ENCODE results near the gene KDM4E. TPM values are rescaled to one million over a fixed set of nuclear protein-coding genes. Genes with fewer than 3 reads are reported as not detected.

Gene KDM4E
- total RNA-seq (2013; cell fraction: nucleolus; rRNA removed): not detected in 2 replicates
- total RNA-seq (2014; rRNA removed) (not detected in 2 replicates), total RNA-seq (2014; rRNA removed; fragmentation: Illumina TruSeq; extraction: Trizol) (not detected in 2 replicates), total RNA-seq (2021) (not detected in 2 replicates), polyA plus RNA-seq (2011; rRNA removed) (not detected in 2 replicates), polyA plus RNA-seq (2014; fragmentation: Illumina TruSeq; extraction: Trizol) (not detected in 2 replicates), polyA plus RNA-seq (2014; fragmentation: Nextera tagmentation; extraction: Ambion mirVana) (not detected), polyA plus RNA-seq (2014; rRNA removed) (not detected in 2 replicates), polyA plus RNA-seq (2016; fragmentation: Nextera tagmentation; extraction: Ambion mirVana) (not detected), polyA minus RNA-seq (2011; rRNA and poly(A)+ RNA removed) (0.07 TPM in 1 of 2 replicates, not detected in the other), Bru-seq, nascent RNA (not detected), BruChase-seq, experiment 1, labeled RNA remaining after a 6-hour chase (not detected), BruChase-seq, experiment 2, labeled RNA remaining after a 2-hour chase (not detected)
- polyA plus RNA-seq (2011; ENCODE audit: low read depth): not detected
- not detected in 2 replicates for polyA plus RNA-seq (2011; cell fraction: cytosol; rRNA removed)
- polyA plus RNA-seq (2011; cell fraction: nucleus; rRNA removed): not detected in 2 replicates
- not detected in 2 replicates for polyA plus RNA-seq (2012)
- not detected in 2 replicates for polyA minus RNA-seq (2011; cell fraction: cytosol; rRNA and poly(A)+ RNA removed)
- polyA minus RNA-seq (2011; cell fraction: nucleus; rRNA and poly(A)+ RNA removed): not detected in 2 replicates
- long read RNA-seq, experiment 1: 0 reads
- long read RNA-seq, experiment 2: 0 reads

- TF ChIP-seq MEF2A (IDR thresholded peaks at IDR 0.05; ENCODE audit: insufficient read depth, low read depth, low read length): no peak
- TF ChIP-seq NR2C1 (IDR thresholded peaks at IDR 0.05): no peak
- TF ChIP-seq NKRF (conservative IDR thresholded peaks at IDR 0.05): no peak
- no peak for TF ChIP-seq USF2 (IDR thresholded peaks at IDR 0.05; ENCODE audit: borderline replicate concordance, low read depth, low read length)
- TF ChIP-seq FOXK2 (IDR thresholded peaks at IDR 0.05): no peak
- TF ChIP-seq CBX3 (IDR thresholded peaks at IDR 0.05; ENCODE audit: borderline replicate concordance, low read depth): no peak
- no peak for TF ChIP-seq NFYB (IDR thresholded peaks at IDR 0.05; ENCODE audit: insufficient read depth, low read depth, low read length)
- no peak for TF ChIP-seq DPF2 (IDR thresholded peaks at IDR 0.05)
- no peak for TF ChIP-seq NFXL1 (IDR thresholded peaks at IDR 0.05; ENCODE audit: borderline replicate concordance)
- TF ChIP-seq ZNF207 (IDR thresholded peaks at IDR 0.05; ENCODE audit: borderline replicate concordance): no peak
- TF ChIP-seq ZZZ3 (IDR thresholded peaks at IDR 0.05; ENCODE audit: control insufficient read depth, insufficient read length, low read depth): no peak
- no peak for TF ChIP-seq SUZ12 (IDR thresholded peaks at IDR 0.05; ENCODE audit: unreplicated experiment)
- H3K27ac ChIP-seq (ENCODE audit: control insufficient read depth, insufficient read depth): no peak within 1 kb of the TSS
- H3K4me3 ChIP-seq: no peak within 1 kb of the TSS
- WGBS (ENCODE audit: insufficient coverage, insufficient replicate concordance, low lambda C conversion rate, missing lambda C conversion rate): 11% methylated on average over 1 of the region's 1 CpG
- no peaks in the 10 kb centered on the region for H3K4me1 ChIP-seq (ENCODE audit: control insufficient read depth, insufficient read depth, low read length)
- H3K9me3 ChIP-seq (replicated peaks; ENCODE audit: control insufficient read depth, insufficient read depth, low read length): no peaks in the 10 kb centered on the region
- ChIA-PET POLR2A (no interaction called here), SMC1A (ENCODE audit: uncharacterized antibody, unreplicated experiment) (no interaction called here), RAD21 (ENCODE audit: unreplicated experiment) (no interaction called here), CTCF (no interaction called here)
- H4K20me1 ChIP-seq (ENCODE audit: control insufficient read depth, insufficient read depth): no peaks in the 10 kb centered on the region
- DNase-seq (ENCODE audit: low read depth, low spot score): no peak
- H3K27me3 ChIP-seq (replicated peaks in 1 of 2; ENCODE audit: control insufficient read depth in 2 of 2, insufficient read depth in 2 of 2, low read length in 1 of 2): no peaks in the 10 kb centered on the region; a peak in 2 of 4 replicates
- no peak for ATAC-seq
- no peaks in the 10 kb centered on the region for H3K79me2 ChIP-seq (ENCODE audit: control insufficient read depth, insufficient read depth, low read length)
- in situ Hi-C loops (cut with MboI): no loop called here
- H3K4me2 ChIP-seq (ENCODE audit: control insufficient read depth, insufficient read depth): no peak within 1 kb of the TSS
- FAIRE-seq: no peak
- intact Hi-C loops (cut with micrococcal nuclease; ENCODE audit: unreplicated experiment): no loop called here
- H3K9ac ChIP-seq (ENCODE audit: control insufficient read depth, insufficient read depth, low read length): no peak within 1 kb of the TSS
- no peaks in the 10 kb centered on the region for H3K36me3 ChIP-seq (ENCODE audit: control insufficient read depth in 2 of 2, insufficient read depth in 2 of 2, low read length in 1 of 2)
- BruUV-seq (replicated peaks): no TSS peak
- H2AFZ ChIP-seq (ENCODE audit: control insufficient read depth, low read depth, low read length): no peak within 1 kb of the TSS
These were observed at the start of gene KDM4E for GRCh38 chr11:95024958-95025357. KDM4E (plus strand) TSS chr11:95025258; CDS start chr11:95025558, 300 bp downstream.

All from GM12878 (cell line).